GM20431 (cell line): ENCODE data around the gene KCNJ15.

Experiments used
- in situ Hi-C: fragments of 300-500 bp; cut with MseI, MboI; formaldehyde crosslinking; loops from one replicate; pipeline ENCODE4 v1.15.0; 2020; ENCODE audit warnings: low sequenced_read_pairs; ENCODE audit not compliant: unreplicated experiment

Gene KCNJ15

GRCh38 chr21:38350684-38351083, 93.9 kb downstream of the KCNJ15 start:
- in situ Hi-C loops: loop anchor here (25.0 kb wide), 1 partner anchor 638 kb away; no protein-coding TSS in a partner anchor

- in situ Hi-C loops: loop anchor here (25.0 kb wide), 1 partner anchor 639 kb away; no protein-coding TSS in a partner anchor
Observed at GRCh38 chr21:38351176-38351959, 94.6 kb downstream of the KCNJ15 start.

GRCh38 chr21:38351961-38352521, 95.2 kb downstream of the KCNJ15 start:
- in situ Hi-C loops: loop anchor here (25.0 kb wide), 1 partner anchor 640 kb away; no protein-coding TSS in a partner anchor

GRCh38 chr21:38352536-38353219, 95.9 kb downstream of the KCNJ15 start:
- in situ Hi-C loops: loop anchor here (25.0 kb wide), 1 partner anchor 640 kb away; no protein-coding TSS in a partner anchor

- in situ Hi-C loops: loop anchor here (25.0 kb wide), 1 partner anchor 642 kb away; no protein-coding TSS in a partner anchor
Observed at GRCh38 chr21:38354231-38354630, 97.4 kb downstream of the KCNJ15 start.

- in situ Hi-C loops: loop anchor here (25.0 kb wide), 1 partner anchor 642 kb away; no protein-coding TSS in a partner anchor
Observed at GRCh38 chr21:38354746-38355145, 98.0 kb downstream of the KCNJ15 start.

GRCh38 chr21:38355353-38355752, 98.6 kb downstream of the KCNJ15 start:
- in situ Hi-C loops: loop anchor here (25.0 kb wide), 1 partner anchor 643 kb away; no protein-coding TSS in a partner anchor

- in situ Hi-C loops: loop anchor here (25.0 kb wide), 1 partner anchor 644 kb away; no protein-coding TSS in a partner anchor
Observed at GRCh38 chr21:38355992-38356781, 99.4 kb downstream of the KCNJ15 start.
